ENCODE results near the gene FREM1.

- TF ChIP-seq, protein P1, sequence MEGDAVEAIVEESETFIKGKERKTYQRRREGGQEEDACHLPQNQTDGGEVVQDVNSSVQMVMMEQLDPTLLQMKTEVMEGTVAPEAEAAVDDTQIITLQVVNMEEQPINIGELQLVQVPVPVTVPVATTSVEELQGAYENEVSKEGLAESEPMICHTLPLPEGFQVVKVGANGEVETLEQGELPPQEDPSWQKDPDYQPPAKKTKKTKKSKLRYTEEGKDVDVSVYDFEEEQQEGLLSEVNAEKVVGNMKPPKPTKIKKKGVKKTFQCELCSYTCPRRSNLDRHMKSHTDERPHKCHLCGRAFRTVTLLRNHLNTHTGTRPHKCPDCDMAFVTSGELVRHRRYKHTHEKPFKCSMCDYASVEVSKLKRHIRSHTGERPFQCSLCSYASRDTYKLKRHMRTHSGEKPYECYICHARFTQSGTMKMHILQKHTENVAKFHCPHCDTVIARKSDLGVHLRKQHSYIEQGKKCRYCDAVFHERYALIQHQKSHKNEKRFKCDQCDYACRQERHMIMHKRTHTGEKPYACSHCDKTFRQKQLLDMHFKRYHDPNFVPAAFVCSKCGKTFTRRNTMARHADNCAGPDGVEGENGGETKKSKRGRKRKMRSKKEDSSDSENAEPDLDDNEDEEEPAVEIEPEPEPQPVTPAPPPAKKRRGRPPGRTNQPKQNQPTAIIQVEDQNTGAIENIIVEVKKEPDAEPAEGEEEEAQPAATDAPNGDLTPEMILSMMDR (conservative IDR thresholded peaks at IDR 0.05) = no peak
- TF ChIP-seq EZH2 (IDR thresholded peaks at IDR 0.05; ENCODE audit: low read depth) = no peak
Observed at GRCh38 chr9:14889451-14889850, 20.8 kb downstream of the FREM1 start.
